GM21447 (cell line): ENCODE measurements around the gene ELL.

ENCODE experiments used
- ATAC-seq: cut with Tn5 transposase; IDR thresholded peaks from one replicate; pipeline ENCODE4 v1.9.1; 2021; ENCODE audit not compliant: unreplicated experiment

The ELL gene

DNA sequence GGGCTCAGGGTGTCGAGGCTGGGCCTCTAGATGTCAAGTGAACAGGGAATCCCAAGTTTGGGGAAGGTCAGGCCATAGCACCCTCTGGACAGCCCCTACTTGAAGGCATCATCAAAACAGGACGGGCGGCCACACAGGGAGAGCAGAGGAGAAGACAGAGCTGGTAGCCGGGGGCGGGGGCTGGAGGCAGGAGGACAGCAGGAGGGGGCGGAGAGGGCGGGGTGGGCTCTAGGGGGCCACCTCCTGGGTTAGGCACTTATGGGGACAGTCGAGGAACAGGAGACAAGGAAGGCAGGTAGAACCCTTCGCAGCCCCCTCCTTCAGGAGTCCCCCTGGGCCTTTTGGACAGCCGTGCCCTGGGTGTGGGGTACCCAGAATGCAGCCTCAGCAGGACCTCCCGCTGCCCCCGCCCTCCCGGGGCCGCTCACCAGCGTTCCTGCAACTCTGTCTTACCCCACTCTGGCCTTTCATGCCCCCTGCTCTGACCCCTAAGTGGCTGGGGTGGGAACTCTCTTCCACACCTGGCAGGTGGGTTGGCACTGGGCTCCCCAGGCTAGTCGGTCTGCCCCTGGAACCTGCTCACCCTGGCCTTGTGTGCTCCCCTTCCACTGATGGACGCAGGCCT is 96.9 kb downstream of the ELL start:
- no peak for ATAC-seq

DNA sequence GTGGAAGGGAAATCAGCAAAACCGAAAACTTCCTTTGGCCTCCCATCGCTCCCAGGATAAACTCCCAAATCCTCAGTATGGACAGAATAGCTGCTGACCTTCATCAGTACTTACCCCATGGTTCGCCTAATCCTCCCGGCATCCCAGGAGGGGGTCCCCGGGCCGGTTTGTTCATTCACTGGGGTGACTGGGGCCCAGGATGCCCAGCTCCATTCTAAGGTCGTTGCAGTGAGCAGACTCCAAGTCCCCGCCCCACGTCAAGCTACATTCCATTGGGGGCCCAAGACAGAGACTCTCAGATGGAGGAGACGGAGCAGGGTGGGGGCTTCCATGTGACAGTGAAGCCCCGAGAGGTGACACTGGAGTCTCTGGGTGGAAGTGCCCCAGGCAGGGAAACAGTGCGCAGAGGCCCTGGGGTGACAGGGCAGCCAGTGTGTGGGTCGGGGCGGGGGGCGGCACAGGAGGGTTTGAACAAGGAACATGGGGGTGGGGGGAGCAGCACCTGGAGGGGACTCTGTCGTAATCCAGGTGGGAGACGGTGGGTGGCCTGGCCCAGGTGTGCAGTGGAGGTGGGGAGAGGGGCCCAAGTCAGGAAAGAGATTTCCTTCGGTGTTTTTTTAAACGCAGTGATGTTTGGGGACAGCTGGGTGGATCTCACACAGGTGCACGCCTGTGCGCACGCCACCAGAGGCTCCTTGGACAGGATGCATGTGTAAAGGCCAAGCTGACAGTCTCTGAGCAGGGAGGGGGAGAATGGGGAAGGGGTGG is 97.6 kb downstream of the ELL start:
- no peak for ATAC-seq

DNA sequence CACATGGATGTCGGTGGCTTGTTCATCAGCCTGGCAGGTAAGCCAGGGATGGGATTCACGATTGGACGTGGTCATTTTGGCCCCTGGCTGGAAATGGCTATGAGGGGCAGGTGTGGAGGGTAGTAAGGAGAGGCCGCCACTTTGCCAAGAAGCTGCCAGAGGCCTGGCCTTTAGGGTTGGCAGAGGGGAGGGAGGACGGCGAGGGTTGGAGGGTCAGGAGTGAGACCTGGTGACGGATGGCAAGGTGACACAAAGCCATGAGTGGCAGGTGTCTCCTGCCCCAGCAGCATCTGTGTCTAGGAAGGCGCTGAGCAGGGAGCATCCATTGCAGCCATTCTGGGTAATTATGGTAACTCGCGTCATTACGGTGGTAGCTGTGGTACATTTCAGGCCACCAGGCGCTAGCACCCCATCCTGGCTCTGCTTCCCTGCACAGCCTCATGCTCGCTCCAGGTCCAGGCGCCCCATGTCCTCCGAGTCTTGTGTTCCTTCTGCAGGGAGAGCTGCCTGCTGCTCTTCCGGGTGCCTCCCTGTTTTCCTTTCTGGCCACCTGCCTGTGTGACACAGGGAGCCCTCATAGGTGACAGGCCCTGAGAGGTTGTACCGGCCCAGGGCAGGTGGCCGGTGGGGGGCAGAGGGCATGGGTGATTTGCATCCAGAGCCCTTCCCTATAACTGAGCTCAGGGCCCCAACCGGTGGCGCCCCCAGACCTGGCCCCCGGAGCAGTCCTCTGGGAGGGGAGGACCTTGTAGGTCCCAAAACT is 98.4 kb downstream of the ELL start:
- no peak for ATAC-seq

DNA sequence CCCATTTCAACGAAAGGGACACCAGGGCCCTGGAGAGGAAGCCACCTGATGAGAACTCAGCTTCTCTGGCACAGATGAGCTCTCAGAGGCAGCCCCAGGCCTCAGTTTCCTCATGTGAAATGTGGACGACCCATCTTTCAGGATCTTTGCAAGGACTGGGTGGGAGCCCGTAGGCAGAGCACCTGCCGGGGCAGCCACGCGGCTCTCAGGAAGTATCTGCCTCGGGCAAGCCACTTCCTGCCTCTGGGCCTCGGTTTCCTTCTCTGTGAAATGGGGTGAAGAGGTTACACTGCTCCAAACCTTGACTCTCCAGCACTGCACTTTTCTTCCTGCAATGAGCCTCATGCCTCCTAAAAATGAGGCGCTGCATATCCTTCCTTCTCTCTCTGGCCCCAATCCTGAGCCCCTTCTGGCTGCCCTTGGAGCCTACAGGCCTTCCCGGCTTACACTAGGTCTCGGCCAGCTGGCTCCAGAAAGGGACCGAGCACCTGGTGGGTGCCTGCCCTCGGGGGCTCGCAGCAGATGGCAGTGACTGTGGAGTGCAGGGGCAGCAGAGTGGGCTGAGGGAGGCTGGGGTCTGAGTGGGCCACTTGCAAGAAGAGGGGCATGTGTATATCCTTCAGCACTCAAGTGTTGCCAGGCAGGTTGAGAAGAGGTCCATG is 99.2 kb downstream of the ELL start:
- no peak for ATAC-seq

DNA sequence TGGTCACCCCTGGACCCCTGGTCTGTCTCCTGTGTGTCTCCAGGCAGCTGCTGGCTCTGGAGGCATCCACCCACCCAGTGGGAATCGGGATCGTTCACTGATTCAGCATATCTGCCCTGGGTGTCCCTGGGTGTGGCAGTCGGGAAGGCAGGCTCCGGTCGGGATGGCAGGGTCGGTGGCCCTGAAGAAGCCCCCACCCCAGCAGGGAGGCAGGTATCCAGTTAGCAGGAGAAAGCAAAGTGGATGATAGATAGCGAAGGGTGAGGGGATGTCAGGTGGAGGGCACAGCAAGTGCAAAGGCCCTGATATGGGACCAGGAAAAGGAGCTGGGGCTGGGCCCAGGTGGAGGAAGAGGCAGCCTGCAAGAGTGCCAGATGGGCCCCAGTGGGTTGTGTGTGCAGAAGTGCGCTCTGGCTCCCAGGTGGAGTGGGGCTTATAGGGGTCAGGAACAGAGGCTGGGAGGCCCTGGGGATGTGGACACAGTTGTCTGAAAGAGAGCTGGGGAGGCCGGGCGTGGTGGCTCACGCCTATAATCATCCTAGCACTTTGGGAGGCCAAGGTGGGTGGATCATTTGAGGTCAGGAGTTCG is 100.4 kb downstream of the ELL start:
- no peak for ATAC-seq

DNA sequence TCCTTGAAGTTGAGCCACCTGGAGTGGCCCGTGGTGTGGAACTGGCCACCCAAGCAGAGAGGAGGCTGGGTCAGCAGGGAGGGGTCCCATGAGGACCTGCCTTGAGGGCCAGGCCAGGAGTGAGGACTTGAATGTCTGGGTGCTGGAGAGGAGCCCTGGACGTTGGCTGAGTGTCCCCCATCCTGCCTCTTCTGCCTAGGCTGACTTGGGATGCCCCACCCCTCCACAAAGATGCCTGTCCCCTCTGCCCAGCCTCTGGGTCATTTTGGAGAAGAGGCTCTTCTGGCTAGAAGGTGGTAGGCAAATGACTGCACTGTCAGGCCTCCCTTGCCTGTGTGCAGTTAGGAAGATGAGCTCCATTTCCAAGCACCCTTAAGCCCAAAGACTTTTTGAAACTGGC is 100.9 kb downstream of the ELL start:
- no peak for ATAC-seq

DNA sequence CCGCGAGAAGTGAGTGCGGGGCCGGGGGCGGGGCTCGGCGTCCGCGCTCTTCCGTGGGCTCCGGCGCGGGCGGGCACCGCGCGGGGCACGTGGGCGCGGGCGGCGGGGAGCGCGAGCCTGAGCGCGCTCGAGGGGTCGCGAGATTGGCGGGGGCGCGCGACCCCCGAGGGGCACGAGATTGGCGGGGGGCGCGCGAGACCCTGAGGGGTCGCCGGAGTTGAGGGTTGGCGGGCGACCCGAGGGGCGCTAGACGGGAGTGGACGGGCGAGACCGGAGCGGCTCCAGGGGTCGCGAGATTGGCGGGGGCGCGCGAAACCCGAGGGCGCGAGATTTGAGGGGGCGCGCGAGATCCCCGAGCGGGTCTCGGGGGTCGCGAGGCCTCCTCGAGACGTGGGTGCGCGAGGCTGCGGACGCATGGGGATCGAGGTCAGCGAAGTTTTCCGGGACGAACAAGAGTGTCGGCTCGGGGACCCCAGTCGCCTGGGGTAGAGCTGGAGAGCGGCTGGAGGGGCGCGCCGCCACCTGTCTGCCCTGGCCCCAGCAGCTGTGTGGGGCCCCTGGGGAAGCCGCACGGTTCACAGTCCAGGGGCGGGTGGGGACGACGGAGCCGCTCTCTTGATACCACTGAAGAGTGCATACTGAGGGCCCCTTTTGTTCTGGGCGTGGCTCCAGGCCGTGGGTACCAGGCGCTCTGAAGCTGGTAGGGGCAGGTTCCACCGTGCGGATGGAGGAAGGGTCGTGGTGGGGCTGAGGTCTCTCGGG is 102.0 kb downstream of the ELL start:
- ATAC-seq, result no peak

DNA sequence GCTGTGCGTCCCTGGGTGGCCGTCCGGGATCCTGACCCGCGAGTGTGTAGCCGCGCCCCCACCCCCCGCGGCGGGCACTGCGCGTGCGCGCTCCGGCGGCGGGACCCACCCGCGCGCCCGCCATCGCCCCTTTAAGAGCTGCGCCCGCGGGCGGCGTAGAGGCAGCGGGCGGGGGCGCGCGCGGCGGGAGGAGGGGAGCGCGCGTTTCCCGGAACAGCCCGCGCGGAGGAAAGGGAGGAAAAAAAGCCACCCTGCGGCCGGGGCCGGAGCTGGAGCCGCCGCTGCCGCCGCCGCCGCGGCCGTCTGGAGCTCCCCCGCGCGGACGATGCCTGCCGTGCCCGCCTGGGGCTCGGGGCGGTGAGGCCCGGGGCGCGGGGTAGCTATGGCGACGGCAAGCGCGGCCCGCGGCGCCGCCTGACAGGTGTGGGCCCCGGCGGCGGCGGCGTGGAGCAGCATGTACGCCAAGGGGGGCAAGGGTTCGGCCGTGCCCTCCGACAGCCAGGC is 102.6 kb downstream of the ELL start, which contains the start of gene SSBP4:
TSS of gene SSBP4 (plus strand) at position 204 of the 504 bp plus-strand sequence. CDS start at position 455, 251 bp downstream.
- peak; percentile 40 for ATAC-seq

DNA sequence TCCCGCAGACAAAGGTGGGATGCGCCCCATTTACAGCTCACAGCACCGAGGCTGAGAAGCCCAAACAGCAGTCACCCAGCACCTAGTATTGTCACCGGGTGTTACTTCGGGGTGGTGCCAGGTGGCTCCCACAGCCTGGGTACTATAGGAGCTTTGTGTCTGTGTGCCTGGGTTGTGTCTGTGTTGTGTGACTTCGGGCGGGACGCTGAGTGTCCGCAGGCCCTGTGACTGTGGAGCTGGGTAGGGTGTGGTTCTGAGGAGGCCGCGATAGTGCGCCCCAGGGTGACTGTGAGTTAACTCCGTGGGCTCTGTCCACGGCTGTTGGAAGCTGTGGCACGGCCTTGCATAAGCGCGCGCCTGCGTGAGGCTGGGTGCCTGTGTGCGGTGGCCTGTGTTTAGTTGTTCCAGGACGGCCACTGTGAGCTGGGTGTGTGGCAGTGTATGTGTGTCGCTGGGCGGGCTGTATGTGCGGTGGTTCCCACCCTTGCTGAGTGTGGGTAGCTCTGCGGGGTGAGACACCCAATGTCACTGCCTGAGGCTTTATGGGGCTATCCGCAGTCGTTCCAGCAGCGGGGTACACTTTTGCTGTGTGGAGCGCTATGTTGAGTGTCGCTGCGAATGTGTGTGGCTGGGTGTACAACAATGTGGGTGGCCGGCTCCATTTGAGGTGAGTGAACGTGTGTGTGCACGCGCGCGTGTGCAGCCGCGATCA is 103.2 kb downstream of the ELL start:
- no peak for ATAC-seq

DNA sequence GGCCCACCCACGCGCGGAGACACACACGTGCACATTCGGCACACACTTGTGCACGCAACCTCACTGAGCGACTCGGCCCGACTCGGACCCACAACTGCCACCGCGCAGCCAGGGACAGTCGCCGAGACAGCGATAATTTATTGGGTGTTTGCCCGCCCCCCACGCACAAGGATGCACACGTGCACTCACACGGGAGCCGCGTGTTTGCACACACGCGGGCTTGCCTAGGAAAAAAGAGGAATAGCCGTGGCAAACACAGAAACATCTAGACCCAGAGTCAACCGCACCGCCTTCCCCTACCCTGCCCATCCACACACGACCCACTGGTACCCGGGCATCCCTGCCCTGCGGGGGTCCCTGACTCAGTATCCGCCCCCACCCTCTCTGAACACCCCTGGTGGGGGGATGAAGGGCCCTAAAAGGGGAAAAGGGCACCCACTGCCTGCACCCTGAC is 103.8 kb downstream of the ELL start:
- no peak for ATAC-seq

DNA sequence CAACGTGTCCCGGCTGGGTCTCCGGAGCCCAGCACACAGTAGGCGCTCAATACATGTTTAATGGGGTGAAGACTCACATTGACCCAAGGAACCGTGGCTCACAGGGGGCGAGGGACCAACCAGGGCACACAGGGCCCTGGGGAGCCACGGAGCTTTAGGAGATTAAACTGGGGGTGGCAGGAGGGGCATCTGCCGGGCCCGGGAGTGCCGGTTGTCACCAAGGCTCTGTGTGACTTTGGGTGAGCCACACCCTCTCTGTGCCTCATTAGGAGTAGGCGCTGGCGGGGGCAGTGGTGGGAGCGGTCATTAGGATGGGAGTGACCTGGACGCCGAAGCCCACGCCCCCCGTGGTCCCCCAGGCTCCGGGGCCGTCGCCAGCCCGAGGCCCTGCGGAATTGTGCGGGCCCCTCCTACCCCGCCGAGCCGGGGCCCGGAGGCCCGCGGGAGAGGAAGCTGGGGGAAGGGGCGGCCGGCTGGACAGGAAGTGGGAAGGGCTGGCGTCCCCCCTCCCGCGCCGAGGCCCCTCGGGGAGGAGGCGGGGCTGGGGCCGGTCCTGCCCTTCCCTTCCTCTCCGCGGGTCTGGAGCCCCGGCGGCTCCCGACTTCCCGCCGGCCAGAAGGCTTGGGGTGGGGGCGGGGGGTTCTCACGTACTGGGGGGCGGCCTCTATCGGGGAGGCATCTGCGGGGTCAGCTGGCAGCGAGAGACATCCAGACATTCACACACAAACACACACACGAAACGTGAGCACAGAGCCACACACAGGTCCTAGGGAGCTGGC is 104.4 kb downstream of the ELL start:
- ATAC-seq, result no peak

DNA sequence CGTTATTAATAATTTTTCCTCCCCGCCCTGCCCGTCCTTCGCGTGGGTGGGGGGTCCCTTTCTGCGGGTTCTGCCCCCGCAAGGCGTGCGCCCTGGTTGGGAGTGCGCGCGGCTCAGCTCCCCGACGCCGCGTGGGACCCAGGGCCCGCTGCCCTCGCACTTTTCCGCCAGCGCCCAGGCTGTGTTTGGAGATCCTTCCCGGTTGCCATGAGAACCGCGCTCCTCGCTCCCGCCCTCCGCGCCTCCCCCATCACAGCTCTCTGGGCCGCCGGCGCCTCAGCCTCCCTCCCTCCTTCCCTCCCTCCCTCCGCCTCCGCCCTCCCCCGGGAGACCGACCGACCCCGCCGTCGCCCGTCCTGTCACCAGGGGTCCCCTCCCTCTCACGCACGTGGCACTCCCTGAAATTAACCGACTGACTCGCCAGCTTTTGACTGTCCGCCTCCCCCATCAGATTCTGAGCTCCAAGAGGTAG is 105.1 kb downstream of the ELL start:
- no peak for ATAC-seq

DNA sequence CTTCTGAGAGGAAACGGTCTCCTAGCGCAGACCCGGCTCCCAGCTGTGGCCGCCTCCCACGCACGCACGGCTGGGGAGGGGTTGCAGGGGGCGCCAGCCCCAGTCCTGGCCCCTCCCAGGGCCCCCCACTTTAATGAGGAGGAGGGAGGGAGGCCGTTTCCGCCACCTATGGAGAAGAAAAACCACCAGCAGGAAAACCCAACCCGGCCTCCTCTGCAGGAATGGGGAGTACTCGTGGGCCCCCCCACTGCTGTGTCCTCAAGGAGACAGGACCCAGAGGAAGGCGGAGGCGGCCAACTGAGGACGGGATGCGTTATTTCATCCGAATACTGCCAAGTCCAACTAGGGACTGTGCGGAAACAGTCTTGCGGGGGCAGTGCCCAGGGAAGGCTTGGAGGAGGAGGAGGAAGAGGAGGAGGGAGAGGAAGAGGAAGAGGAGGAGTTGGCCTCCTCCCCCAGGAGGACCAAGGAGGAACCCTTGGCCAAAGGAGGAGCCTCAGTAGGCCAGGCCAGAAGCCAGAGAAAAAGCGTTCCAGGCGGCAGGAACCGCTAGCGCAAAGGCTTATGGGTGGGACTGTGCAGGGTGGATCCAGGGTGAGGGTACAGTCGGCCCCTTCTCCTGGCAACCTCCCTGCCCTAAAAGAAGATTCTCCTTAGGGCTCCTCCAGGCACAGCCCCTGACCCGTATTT is 106.5 kb downstream of the ELL start:
- no peak for ATAC-seq

DNA sequence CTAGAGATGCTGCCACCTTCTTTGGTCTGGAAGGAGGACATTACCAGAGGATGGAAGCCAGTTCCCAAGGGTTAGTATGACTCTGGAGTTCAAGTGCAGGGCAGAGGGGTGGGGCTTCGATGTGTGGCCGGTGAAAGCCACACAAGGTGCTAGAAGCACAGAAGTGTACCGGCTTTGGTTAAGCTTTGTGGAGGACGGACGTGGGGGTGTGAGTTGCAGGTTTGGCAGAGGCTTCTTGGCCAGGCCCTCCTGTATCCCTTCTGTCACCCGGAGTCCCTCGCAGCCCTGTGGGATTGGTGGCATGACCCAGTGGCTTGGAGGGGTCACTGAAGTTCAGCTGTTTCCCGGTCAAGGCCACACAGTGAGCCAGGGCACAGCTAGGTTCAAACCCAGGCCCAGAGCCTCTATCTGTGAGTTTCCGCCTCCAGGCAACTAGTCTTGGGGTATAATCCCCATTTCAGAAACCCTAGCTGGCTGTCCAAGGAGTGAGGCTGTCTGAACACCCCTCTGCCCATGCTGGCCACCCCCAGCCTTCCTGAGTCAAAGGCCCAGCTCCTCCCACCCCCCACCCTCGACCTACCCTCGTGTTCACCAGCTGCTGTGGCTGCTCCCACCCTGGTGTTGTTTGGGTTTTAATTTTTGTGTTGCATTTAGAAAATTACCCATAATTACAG is 107.2 kb downstream of the ELL start:
- no peak for ATAC-seq

DNA sequence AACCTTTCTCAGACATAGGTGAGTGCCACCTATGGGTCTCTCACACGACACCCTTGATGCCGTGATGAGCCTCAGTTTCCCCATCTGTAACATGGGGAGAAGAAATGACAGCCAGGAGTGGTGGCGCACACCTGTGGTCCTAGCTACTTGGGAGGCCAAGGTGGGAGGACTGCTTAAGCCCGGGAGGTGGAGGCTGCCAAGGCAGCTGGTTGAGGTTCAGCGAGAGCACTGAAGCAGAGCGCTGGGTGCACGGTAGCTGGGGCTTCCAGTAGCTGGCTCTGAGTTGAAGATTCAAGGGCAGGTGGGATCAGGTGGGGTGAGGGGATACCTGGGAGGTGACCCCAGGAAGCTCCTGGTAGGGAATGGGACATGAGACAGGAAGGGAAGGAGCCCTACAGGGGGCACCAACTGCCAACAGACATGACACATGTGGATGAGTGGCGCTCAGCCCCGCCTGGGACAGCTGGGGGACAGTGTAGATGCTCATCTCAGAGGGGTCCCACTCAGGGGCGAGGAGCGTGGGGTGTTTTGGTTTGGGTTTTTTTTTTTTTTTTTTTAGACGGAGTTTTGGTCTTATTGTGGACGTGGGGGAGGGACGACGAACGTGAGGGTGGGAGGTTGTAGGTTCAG is 109.1 kb downstream of the ELL start:
- ATAC-seq, result no peak

DNA sequence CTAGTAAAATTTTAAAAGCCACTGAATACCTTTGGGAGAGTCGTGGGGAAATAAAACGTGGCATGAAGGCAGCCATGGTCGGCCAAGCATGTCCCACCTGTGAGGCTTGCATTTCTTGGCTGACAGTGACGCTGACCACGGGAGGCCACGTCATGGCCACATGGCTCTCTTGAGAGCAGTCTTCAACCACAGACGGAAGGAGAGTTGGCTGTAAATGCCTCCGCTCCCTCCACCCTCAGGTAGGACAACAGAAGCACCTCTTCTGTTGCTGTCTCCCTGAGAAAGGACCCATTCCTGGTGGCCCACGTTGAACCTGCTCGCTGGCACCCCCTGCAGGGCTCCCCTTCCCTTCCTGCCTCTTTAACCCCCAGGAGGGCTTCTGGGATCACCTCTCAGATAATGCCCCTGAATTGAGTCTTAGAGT is 113.8 kb downstream of the ELL start:
- peak; percentile 74 for ATAC-seq

DNA sequence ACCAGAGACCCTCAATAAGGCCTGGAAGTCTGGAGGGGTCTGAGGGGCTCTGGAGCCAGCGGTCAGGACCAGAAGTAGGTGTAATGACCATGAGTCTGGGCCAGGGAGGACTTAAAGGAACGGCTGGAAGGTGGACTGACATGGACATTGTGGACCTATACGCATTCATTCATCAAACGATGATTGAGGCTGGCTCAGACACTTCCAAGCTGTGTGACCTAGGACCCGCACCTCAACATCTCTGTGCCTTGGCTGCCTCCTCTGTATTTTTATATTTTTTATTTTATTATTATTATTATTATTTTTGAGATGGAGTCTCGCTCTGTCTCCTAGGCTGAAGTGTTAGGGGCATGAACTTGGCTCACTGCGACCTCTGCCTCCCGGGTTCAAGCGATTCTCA is 115.1 kb downstream of the ELL start:
- ATAC-seq, result no peak
